ENCODE measurements around the gene YBX2.

Gene YBX2

DNA sequence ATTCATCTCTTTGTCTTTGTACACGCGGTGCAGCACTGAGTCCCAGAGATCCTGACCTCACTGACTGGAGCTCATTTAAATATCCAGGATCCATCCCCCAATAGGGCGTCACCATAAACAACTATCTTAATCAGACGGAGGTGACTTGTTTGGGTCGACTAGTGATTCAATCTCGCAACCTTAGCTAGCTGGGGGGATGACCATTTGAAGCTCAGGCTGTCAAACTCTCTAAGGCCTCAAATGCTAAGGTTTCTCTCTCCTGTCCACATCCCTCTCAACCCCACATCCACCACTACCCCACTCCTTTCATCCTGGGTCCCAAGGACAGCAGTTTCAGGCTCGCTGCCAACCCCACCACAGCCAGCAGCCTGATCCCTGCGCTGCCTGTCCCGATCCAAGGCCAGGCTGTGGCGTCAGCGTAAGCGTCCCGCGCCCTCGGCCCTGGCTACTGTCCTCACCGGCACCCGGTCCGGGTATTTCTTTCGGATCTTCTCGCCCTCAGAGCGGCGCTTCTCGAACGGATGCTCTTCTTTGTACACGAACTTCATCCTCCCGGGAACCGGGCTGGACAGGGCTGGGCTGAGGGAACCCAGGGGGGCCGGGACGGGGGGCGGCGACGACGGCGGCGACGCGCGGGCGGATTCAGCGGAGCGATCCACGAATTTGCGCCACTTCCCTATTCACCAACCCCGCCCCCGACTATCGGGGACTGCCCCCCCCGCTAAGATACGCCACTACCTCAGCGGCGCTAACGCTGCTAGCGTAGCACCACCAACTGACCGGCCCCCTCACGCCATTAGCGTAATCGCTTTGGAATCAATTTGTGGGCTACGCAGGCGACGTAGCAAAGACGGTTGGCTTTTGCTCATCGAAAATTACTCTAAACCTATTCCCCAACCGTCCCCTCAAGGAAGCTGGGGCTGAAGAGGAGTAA is 52.4 kb downstream of the YBX2 start, which contains the start of gene GABARAP:
Gene GABARAP, minus strand, starts transcription at position 667 of the 934 bp plus-strand sequence. Its CDS starts 119 bp downstream, at position 548.
- DNase-seq: peak; percentile 96

DNA sequence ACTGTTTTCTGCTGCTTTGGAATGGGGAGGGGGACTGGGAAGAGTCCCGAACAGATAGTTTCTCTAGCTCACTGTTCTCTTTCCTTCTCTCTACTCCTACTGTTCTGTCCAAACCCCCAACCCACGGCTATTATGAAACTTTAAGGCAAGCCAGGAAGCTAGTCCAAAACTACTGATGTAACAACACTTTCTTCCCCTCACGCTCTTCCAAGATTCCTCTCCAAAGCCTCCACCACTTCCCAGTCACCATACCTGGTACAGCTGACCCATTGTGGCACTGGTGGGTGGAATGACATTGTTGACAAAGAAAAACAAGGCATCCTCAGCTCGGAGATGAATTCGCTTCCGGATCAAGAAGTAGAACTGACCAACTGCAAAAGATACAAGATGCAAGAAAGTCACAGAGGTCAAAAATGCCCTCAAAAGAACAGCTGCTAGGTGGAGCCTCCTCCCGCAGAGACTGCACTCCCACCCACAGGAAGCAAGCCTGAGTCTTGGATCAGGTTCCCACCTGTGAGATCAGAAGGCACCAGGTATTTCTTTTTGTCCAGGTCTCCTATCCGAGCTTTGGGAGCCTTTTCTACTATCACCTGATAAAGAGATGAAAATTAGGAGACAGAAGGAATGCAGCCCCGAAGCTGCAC is 53.2 kb downstream of the YBX2 start:
- no peak for DNase-seq

DNA sequence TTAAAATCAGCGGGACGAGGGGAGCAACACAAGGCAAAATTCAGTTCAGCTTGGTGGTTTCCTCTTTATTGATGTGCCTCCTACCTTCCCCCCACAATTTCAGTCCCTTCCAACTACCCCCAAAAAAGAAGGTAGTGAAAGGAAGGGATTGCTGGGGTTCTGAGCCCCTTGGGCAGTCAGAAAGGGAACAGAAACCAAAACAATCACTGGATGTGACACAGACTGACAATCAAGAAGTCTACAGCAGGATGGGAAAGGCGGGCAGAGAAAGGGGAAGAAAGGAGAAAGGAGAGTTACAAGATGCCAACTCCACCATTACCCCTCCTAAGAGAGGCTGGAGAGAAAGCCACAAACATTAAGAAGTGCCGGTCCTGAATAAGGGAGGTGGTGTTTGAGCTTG is 54.1 kb downstream of the YBX2 start:
- no peak for DNase-seq

DNA sequence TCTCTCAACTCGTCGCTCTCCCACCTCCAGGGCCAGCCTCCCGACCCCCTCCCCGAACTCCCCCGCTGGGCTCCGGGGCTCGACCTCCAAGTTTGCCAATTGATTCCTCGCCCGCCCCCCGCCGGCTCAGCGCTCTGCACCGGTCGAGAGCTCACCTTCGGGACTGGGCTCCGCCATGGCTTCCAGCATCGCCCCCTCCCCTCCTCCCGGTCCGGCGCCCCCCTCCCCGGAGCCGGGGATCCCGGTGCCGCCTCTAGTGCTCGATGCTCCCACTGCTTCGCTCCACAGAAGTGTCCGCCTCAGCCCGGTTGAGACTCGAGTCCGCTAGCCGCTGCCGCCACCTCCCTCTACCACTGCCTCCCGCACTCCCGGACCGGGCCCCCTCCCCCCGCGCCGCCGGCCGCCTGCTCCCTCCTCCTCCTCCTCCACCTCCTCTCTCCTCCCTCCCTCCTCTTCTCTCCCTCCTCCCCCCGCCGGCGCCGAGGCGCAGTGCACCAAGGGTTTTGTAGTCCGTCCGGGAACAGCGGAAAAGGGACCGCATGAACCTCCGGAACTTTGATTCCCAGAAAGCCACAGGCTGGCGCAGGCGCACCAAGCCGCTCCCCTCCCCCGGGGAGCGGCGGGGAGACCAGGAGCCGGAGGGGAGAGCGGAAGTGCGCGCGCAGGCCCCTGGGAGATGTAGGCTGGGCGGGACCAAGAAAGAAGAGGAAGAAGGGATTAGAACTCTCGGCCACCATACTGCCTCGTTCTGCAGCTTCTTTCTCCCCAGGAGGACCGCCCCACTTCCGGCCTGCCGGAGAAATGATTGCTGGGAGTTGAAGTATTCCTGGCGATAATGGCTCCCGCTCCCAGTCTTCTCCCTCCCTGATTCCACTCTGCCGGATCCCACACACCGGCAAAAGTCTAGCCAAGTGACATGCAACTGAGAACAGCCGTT is 55.1 kb downstream of the YBX2 start, which contains the start of gene PHF23:
Gene PHF23, minus strand, starts transcription at position 367 of the 937 bp plus-strand sequence. Its CDS starts 178 bp downstream, at position 189.
- peak; percentile 94 for DNase-seq

DNA sequence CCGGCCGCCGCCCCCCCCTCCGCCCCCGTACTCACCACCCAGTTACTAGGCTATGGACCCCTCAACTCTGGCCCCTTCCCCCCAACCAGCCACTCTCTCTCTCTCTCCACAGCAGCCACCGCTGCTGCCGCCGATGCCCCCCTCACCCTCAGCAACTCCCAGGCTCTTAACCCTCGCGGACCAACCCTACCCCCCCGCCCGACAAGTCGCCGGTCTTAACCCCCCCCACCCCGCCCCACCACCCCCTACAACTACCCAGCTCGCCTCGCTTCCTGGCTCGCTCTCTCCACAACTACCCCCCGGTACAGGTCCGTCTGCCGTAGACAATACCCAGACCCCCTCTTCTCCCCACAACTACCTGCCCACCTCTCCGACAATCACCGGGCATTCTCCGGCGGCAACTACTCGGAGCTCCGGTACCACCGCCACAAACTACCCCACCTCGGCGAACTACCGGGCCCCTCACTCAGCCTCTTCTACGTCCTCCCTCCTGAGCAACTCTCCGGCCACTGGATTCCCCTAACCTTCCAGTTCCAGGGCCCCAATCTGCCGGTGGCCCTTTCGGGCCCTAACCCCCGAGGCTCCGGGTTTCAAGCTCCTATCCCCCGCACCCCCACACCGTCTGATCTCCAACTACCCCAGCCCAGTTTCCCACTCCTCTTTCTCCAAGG is 55.9 kb downstream of the YBX2 start:
- no peak for DNase-seq
